NCI-H446 (cell line): ENCODE data around the gene SRBD1.
"Not testable (repeated sequence)": the region's sequence is repeated elsewhere in the genome, so short reads cannot be mapped to it uniquely, and the experiment has no call there.

Experiments used
- DNase-seq, 2 experiments: peaks; one replicate each; lab custom pipeline; 2025; lab: John Stamatoyannopoulos, UW

SRBD1 gene

GRCh38 chr2:45468279-45468678 is 142.8 kb downstream of the SRBD1 start:
- DNase-seq, result no peak

GRCh38 chr2:45466053-45466452 is 145.0 kb downstream of the SRBD1 start:
- no peak for DNase-seq

- no peak for DNase-seq
Measured at GRCh38 chr2:45460825-45461224, 150.2 kb downstream of the SRBD1 start.

- DNase-seq, result no peak
Measured at GRCh38 chr2:45459860-45460259, 151.2 kb downstream of the SRBD1 start.

GRCh38 chr2:45458909-45459563 is 152.0 kb downstream of the SRBD1 start:
- DNase-seq, result no peak

GRCh38 chr2:45457211-45457945 is 153.7 kb downstream of the SRBD1 start:
- no peak for DNase-seq

- no peak for DNase-seq
Measured at GRCh38 chr2:45452866-45453265, 158.2 kb downstream of the SRBD1 start.

GRCh38 chr2:45450634-45451033 is 160.4 kb downstream of the SRBD1 start:
- peak; percentile 3 to 23 for DNase-seq

GRCh38 chr2:45448217-45448616 is 162.8 kb downstream of the SRBD1 start:
- no peak for DNase-seq

GRCh38 chr2:45446016-45446415 is 165.1 kb downstream of the SRBD1 start:
- DNase-seq, result no peak

- no peak for DNase-seq
Measured at GRCh38 chr2:45445037-45445436, 166.0 kb downstream of the SRBD1 start.

- no peak for DNase-seq
Measured at GRCh38 chr2:45443012-45443411, 168.1 kb downstream of the SRBD1 start.

GRCh38 chr2:45442026-45442425 is 169.0 kb downstream of the SRBD1 start:
- no peak for DNase-seq

- DNase-seq, result no peak
Measured at GRCh38 chr2:45441571-45441970, 169.5 kb downstream of the SRBD1 start.

- DNase-seq, result no peak
Measured at GRCh38 chr2:45439788-45440773, 171.0 kb downstream of the SRBD1 start.

GRCh38 chr2:45438872-45439665 is 172.0 kb downstream of the SRBD1 start:
- DNase-seq, result no peak

GRCh38 chr2:45436456-45436855 is 174.6 kb downstream of the SRBD1 start:
- DNase-seq, result no peak

GRCh38 chr2:45435316-45435715 is 175.8 kb downstream of the SRBD1 start:
- no peak for DNase-seq

GRCh38 chr2:45433363-45433762 is 177.7 kb downstream of the SRBD1 start:
- no peak for DNase-seq

- no peak for DNase-seq
Measured at GRCh38 chr2:45432406-45432805, 178.7 kb downstream of the SRBD1 start.

- not testable (repeated sequence) for DNase-seq
Measured at GRCh38 chr2:45426025-45426424, 185.0 kb downstream of the SRBD1 start.

GRCh38 chr2:45422921-45423320 is 188.1 kb downstream of the SRBD1 start:
- DNase-seq, result no peak
